Left colon (tissue), 2 donors: ENCODE results near the gene IFT27. TPM values are rescaled to one million over a fixed set of nuclear protein-coding genes. Genes with fewer than 3 reads are reported as not detected.
A peak's percentile ranks its signal among the peaks of the same experiment; 100 is the strongest.

ENCODE experiments used
- ATAC-seq: fragments of 200-7000 bp; cut with Tn5 transposase; one replicate; pipeline ENCODE4 v1.9.1; 2020; ENCODE audit warnings: mild to moderate bottlenecking, moderate library complexity
- DNase-seq, 2 donors: peaks; one replicate each; pipeline ENCODE4 v3.0.0-alpha.2; 2020
- intact Hi-C, 2 donors: fragments of 100-400 bp; cut with DNase I in 1 of 2; cut with micrococcal nuclease in 1 of 2; formaldehyde crosslinking; loops; one replicate each; pipeline versions ENCODE4 v1.11.2 to v1.14.0; 2022; cut with DNase I, micrococcal nuclease
- total RNA-seq, 2 donors: library from RNA; stranded (reverse); fragmentation: NEBNext Ultra II Directional; extraction: Animal tissue kit (Norgen Biotek cat#: 25700); gene quantifications; one replicate each; pipeline ENCODE4 v1.2.1, GENCODE V29; 2021
- donor health status: DM: no; HTN: no; CAD: no.
- donor health status: DM: yes; HTN: yes; CAD: no.

Gene IFT27
- total RNA-seq, 2 donors from 2014 or later: 26.5 to 30.1 TPM

GRCh38 chr22:36769541-36770512, 6.1 kb downstream of the IFT27 start:
- intact Hi-C loops: loop anchor here in 1 of 2 donors (10.0 kb wide), 1 partner anchor 225 kb away; no protein-coding TSS in a partner anchor
- ATAC-seq (no peak), DNase-seq (no peak)

GRCh38 chr22:36768616-36769015, 7.3 kb downstream of the IFT27 start:
- DNase-seq (no peak), ATAC-seq (no peak)
- intact Hi-C loops: loop anchor here in 1 of 2 donors (10.0 kb wide), 1 partner anchor 224 kb away; no protein-coding TSS in a partner anchor

GRCh38 chr22:36768141-36768540, 7.8 kb downstream of the IFT27 start:
- ATAC-seq (no peak), DNase-seq (no peak)
- intact Hi-C loops: loop anchor here in 1 of 2 donors (10.0 kb wide), 1 partner anchor 223 kb away; no protein-coding TSS in a partner anchor

DNA sequence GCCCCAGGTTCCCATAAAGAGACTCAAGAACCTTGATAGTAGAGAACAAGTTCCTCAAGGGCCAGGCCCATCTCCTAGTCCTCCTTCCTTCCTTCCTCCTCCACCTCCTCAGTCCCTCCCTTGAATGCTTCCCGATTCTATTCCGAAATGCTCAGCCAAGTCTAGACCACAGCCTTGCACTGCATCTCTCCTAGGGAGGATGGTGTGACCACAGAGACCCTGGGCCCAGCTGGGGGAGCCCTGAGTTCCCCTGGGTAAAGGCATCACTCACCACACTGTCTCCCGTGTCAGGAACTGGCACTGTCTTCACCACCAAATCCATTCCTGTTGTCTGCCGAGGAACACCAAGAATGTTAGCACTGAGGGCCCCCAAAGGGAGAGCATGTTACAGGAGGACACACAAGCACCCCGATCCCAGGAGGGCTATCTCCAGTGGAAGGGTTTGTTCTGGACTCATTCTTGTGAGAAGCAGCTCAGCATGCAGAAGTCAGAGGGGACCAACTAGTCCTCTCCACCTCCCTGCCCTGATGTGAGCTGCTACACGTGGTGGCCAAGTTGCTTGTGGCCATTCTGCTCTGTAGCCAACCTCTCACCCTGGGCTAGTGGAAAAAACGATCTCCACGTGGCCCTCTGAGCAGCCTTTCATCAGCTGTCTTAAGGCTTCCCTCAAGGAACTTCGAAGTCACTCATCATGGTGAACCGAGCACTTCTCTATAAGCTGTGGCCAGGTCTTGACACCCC, 8.7 kb downstream of the IFT27 start:
- DNase-seq (no peak), ATAC-seq (no peak)
- intact Hi-C loops: loop anchor here in 1 of 2 donors (10.0 kb wide), 1 partner anchor 222 kb away; no protein-coding TSS in a partner anchor

DNA sequence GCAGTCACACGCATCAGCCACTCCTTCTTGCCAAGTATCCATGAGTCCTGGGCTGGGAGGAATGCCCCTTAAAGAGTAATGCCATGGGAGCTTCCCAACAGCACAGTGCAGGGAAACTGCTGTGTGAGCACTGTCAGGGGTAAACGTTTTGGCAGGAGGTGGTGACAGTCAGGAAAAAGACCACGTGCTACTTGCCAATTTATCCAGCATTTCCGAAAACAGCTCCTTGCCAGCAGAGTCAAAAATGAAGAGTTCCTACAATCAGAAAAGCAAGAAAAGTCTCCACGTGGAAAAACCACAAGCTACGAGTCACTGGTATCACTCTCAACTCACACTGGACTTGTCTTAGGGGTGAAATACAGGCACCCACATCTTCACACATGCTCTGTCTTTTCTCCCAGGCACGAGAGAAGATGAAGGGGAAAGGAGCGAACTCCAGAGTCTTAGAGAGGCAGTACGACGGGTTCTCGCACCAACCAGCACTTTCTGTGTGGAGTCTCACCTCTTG, 9.9 kb downstream of the IFT27 start:
- intact Hi-C loops: loop anchor here in 1 of 2 donors (10.0 kb wide), 1 partner anchor 221 kb away; no protein-coding TSS in a partner anchor
- ATAC-seq (no peak), DNase-seq (no peak)

GRCh38 chr22:36765131-36765942, 10.6 kb downstream of the IFT27 start:
- no peak for ATAC-seq
- intact Hi-C loops: loop anchor here in 1 of 2 donors (10.0 kb wide), 1 partner anchor 221 kb away; no protein-coding TSS in a partner anchor
- DNase-seq: no peak

DNA sequence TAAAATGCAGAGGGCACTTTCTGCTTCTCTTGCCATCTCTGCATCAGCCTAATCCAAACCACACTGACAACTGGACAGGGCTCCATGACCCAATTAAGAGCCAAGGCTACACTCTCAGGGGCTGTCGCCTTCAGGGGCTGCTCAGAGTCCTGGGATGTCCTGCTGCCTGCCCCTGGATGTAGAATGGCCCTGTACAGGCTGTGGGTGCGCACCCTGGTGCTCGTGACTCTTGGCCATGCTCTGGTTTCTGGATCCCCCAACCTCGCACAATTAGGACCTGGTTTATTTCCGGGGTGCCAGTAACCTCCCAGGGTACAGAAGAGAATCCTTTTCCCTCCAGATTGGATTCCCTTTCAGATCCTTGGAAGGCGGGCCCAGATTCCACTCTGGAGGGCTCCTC, 11.3 kb downstream of the IFT27 start:
- ATAC-seq (no peak), DNase-seq (no peak)
- intact Hi-C loops: loop anchor here in 1 of 2 donors (10.0 kb wide), 1 partner anchor 220 kb away; no protein-coding TSS in a partner anchor

- DNase-seq (no peak), ATAC-seq (no peak)
- intact Hi-C loops: loop anchor here in 1 of 2 donors (10.0 kb wide), 1 partner anchor 219 kb away; no protein-coding TSS in a partner anchor
These were observed 11.9 kb downstream of the IFT27 start for GRCh38 chr22:36764060-36764459.

DNA sequence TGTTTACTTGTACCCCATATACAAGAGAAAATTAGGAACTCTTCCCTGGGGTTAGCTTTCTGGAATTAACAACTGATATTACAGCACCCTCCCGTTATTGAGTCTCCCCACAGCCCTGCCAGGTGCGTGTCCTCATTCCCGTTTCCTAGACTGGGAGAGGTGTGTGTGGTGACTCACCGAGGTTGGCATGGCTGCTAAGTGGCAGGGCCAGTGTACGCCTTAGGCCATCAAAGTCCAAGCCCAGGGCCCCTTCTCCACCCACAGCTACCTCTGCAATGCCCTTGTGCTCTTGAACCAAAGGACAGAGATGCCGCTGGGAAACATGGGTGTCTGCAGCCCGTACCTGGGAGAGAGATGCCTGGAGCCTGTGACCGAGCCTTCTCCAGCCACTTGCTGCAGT, 12.3 kb downstream of the IFT27 start:
- DNase-seq: no peak
- intact Hi-C loops: loop anchor here in 1 of 2 donors (10.0 kb wide), 1 partner anchor 219 kb away; no protein-coding TSS in a partner anchor
- ATAC-seq: peak; percentile 26

DNA sequence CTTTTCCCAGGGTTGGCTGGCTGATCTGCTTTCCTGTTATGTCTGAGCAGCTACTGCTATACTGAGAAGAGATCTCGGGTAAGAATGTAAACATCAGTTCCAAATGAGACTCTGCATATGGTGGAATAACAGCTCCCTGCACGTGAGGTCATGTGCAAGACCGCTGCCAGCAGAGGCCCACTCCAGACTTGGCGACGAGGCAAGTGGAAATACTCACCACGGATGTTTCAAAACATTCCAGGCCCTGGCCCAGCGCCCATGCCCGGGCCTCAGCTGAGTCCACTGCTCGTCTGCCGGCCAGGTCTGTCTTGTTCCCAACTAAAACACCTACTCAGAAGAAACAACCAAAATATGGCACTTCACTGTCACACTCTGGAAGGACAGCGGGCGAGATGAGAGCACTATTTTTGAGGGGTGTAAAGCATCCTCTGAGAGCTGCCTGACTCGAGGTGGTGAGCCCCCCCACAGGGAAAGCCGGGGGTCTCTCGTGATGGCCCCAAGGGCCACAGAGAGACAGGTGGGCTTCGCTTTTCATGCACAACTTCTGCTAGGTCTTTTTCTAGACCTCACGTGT, 13.1 kb downstream of the IFT27 start:
- intact Hi-C loops: loop anchor here in 1 of 2 donors (10.0 kb wide), 1 partner anchor 218 kb away; no protein-coding TSS in a partner anchor
- DNase-seq (peak; percentile 42 to 62), ATAC-seq (no peak)

- ATAC-seq: peak; percentile 25
- intact Hi-C loops: loop anchor here in 1 of 2 donors (10.0 kb wide), 1 partner anchor 217 kb away; no protein-coding TSS in a partner anchor
- DNase-seq: no peak
These were observed 14.2 kb downstream of the IFT27 start for GRCh38 chr22:36761553-36762240.

DNA sequence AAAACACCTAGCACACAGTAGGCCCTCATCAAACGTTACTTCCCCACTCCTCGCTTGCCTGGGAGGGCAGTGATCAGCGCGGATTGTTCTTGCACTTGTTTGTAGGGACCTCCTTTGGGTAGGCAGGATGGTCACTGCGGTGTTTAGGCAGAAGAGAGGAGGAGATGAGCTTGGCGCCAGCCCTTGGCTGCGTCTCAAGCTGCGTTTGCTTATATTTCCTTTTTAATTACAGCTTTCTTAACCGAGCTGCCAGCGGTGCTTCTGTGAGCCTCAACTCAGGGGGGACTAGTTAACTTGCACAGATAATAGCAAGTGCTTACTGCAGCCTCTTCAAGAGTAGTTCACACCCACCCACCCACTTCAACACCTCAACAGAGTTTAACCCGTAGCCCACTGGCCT, 15.1 kb downstream of the IFT27 start:
- intact Hi-C loops: loop anchor here in 1 of 2 donors (10.0 kb wide), 1 partner anchor 216 kb away; no protein-coding TSS in a partner anchor
- DNase-seq (no peak), ATAC-seq (no peak)

- ATAC-seq (no peak), DNase-seq (no peak)
- intact Hi-C loops: loop anchor here in 1 of 2 donors (10.0 kb wide), 1 partner anchor 215 kb away; no protein-coding TSS in a partner anchor
These were observed 16.3 kb downstream of the IFT27 start for GRCh38 chr22:36759481-36760159.

GRCh38 chr22:36758792-36759271, 17.1 kb downstream of the IFT27 start:
- intact Hi-C loops: no loop called here
- DNase-seq: no peak

DNA sequence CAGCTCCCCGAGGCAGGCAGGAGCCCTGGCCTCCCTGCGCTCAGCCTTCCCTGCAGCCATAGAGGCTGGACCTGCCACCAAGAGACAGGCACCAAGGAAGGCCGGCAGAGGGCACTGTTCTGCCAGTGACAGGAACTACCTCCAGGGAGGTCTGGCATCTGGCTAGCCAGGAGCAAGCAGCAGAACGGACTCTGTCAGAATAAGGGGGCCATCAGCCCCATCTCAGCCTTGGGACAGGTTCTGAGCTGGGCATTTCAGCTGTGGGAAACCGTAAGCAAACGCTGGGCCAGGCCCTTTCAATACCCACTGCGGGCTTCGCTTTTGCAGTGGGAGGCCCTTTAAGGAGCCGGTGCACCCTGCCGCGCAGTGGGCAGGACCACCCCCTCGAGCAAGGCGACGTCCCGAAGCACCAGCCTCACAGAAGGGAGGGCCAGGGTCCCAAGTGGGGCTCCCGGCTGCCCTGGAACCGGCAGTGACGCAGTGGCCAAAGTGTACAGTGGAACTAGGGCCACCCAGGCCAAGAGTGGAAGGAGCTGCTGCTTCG, 18.2 kb downstream of the IFT27 start:
- peak; percentile 78 to 89 for DNase-seq
- peak; percentile 84 for ATAC-seq
- intact Hi-C loops: no loop called here

More at GRCh38 chr22:36758792-36759271, 17.1 kb downstream of the IFT27 start:
- no peak for ATAC-seq
